ENCODE measurements around the gene NDST1. TPM values are rescaled to one million over a fixed set of nuclear protein-coding genes. Genes with fewer than 3 reads are reported as not detected.
"Not testable (repeated sequence)": the region's sequence is repeated elsewhere in the genome, so short reads cannot be mapped to it uniquely, and the experiment has no call there.

The NDST1 gene
- total RNA-seq, 4 donors from 2014 or later = 58.3 to 146 (median 72.1) TPM

DNA sequence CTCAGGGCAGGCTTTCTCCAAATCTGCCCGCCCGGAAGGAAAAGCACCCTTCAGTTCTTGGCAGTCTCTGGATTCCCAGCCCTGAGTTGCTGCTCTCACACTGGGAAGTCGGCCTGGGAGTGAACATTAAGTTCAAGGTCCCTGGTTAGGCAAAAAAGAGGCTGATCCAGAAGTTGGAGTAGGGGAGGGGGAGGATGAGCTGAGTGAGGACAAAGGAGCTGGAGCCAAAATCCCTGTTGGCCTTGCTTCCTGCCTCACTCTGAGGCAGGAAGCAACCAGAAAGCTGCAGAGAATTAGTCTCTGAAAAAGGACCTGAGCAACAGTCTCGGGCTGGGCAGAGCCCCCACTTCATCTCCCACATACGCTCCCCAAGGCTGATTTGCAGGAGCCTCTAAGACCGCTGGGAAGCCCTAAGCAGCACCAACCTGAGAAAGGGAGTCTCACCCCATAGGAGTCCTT is 43.3 kb upstream of the NDST1 start:
- no peaks in the 10 kb centered on the region for H3K27me3 ChIP-seq
- no peaks in the 10 kb centered on the region for H3K9me3 ChIP-seq
- peak; percentile 57 for ATAC-seq
- H3K4me3 ChIP-seq = no peak overlapping the region
- H3K36me3 ChIP-seq = no peaks in the 10 kb centered on the region
- WGBS, 2 donors (ENCODE audit: low coverage in 1 of 2) = 35 to 50% methylated on average over 2 of the region's 6 CpGs
- H3K27ac ChIP-seq = peak overlapping the region in 3 of 4 donors; percentile 46 to 72 (median 51)
- peaks cover 0 to 21% (median 0%) of the 10 kb centered on the region in 3 donors for H3K4me1 ChIP-seq
- TF ChIP-seq, protein P1, sequence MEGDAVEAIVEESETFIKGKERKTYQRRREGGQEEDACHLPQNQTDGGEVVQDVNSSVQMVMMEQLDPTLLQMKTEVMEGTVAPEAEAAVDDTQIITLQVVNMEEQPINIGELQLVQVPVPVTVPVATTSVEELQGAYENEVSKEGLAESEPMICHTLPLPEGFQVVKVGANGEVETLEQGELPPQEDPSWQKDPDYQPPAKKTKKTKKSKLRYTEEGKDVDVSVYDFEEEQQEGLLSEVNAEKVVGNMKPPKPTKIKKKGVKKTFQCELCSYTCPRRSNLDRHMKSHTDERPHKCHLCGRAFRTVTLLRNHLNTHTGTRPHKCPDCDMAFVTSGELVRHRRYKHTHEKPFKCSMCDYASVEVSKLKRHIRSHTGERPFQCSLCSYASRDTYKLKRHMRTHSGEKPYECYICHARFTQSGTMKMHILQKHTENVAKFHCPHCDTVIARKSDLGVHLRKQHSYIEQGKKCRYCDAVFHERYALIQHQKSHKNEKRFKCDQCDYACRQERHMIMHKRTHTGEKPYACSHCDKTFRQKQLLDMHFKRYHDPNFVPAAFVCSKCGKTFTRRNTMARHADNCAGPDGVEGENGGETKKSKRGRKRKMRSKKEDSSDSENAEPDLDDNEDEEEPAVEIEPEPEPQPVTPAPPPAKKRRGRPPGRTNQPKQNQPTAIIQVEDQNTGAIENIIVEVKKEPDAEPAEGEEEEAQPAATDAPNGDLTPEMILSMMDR (IDR thresholded peaks at IDR 0.05) = no peak
- no peak for TF ChIP-seq POLR2AphosphoS5 (IDR thresholded peaks at IDR 0.05)
- TF ChIP-seq POLR2A (IDR thresholded peaks at IDR 0.05) = no peak

DNA sequence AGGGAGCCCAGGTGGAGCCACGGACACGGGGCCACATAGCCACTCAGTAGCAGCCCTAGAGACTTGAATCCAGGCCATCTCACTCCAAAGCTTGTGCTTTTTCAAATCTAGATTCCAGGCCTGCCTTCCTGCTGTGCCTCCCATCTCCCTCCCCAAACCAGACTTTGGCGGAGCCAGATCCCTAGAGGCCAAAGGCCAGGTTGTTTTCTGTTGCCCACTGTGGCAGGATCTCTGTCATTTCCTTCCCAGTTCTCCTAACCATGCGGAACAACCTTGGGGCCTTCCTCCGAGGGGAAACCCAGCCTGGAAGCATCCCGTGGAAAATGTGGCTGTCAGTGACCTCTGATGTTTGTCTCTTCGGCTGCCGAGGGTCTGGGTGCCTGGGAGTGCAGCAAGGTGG is 42.0 kb upstream of the NDST1 start:
- peak; percentile 29 for ATAC-seq
- Histone ChIP-seq H3K27me3 (no peaks in the 10 kb centered on the region), H3K4me1 (peaks cover 0 to 22% (median 0%) of the 10 kb centered on the region in 3 donors), H3K36me3 (no peaks in the 10 kb centered on the region), H3K4me3 (no peak overlapping the region), H3K27ac (peak overlapping the region in 3 of 4 donors; percentile 46 to 51 (median 46)), H3K9me3 (no peaks in the 10 kb centered on the region)
- 75 to 86% methylated on average over 2 to 3 of the region's 8 CpGs for WGBS, 2 donors (ENCODE audit: low coverage in 1 of 2)
- TF ChIP-seq POLR2A (IDR thresholded peaks at IDR 0.05) = no peak
- TF ChIP-seq POLR2AphosphoS5 (IDR thresholded peaks at IDR 0.05) = no peak
- no peak for TF ChIP-seq EP300 (IDR thresholded peaks at IDR 0.05)
- TF ChIP-seq, protein P1 (IDR thresholded peaks at IDR 0.05) = no peak

DNA sequence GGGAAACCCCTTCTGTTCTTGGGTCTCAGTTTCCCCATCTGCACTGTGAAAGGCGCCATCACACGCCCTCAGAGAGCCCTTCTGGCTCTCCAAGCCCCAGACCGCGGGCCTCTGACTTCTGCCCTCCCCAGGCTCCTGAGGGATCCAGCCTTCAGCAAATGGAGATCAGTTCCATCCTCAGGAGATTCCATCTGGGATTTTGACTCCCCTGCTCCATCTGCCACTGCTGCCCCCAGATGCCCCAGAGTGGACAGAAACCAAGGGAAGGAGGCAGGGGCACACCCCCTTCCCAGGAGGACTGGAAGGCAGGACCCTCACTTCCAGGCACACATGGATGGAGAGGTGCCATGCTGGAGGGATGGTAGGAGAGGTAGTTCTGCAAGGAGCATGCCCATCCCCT is 39.7 kb upstream of the NDST1 start:
- Histone ChIP-seq H3K9me3 (no peaks in the 10 kb centered on the region), H3K27ac (no peak overlapping the region)
- no CpG with 5 or more reads among the region's 4 CpGs for WGBS, 2 donors (ENCODE audit: low coverage in 1 of 2)

GRCh38 chr5:150469718-150470469 is 38.0 kb upstream of the NDST1 start:
- H3K4me1 ChIP-seq = peaks cover 0 to 13% (median 0%) of the 10 kb centered on the region in 3 donors
- H3K27ac ChIP-seq = peak overlapping the region in 1 of 4 donors; percentile 33
- no peaks in the 10 kb centered on the region for H3K9me3 ChIP-seq
- 42 to 56% methylated on average over 6 of the region's 6 CpGs for WGBS, 2 donors (ENCODE audit: low coverage in 1 of 2)
- no peaks in the 10 kb centered on the region for H3K36me3 ChIP-seq
- no peaks in the 10 kb centered on the region for H3K27me3 ChIP-seq
- ATAC-seq = peak; percentile 81
- no peak overlapping the region for H3K4me3 ChIP-seq
- TF ChIP-seq POLR2A (IDR thresholded peaks at IDR 0.05) (no peak), POLR2AphosphoS5 (IDR thresholded peaks at IDR 0.05) (peak; percentile 30)

More for the DNA sequence above, 39.7 kb upstream of the NDST1 start:
- no peak for TF ChIP-seq POLR2AphosphoS5 (IDR thresholded peaks at IDR 0.05)
- TF ChIP-seq POLR2A (IDR thresholded peaks at IDR 0.05) = no peak
- peaks cover 0 to 22% (median 0%) of the 10 kb centered on the region in 3 donors for H3K4me1 ChIP-seq
- H3K36me3 ChIP-seq = no peaks in the 10 kb centered on the region
- no peak for ATAC-seq
- H3K27me3 ChIP-seq = no peaks in the 10 kb centered on the region
- no peak overlapping the region for H3K4me3 ChIP-seq

DNA sequence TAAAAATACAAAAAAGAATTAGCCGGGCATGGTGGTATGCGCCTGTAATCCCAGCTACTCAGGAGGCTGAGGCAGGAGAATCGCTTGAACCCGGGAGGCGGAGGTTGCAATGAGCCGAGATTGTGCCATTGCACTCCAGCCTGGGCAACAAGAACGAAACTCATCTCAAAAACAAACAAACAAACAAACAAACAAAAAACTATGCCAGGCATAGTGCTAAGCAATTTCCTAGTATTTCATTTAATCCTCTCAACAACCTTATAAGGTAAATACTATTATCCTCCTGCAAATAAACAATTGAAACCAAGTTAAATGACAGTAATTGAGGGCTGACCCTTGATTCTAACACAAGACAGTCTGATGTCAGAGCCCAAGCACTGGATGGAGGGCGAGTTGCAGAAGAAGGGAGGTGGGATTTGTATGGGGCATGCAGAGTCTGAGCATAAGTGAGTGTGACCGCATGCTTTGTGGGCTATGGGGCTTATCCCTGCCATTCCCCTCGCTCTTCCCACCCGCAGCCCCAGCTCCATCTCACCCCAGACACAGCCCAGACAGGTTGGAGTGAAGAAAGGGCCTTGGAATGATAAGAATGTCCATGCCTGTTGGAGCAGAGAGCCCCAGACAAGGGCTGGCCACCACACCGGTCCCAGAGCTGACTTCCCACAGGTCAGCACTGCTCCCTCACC is 34.1 kb upstream of the NDST1 start:
- TF ChIP-seq POLR2A (IDR thresholded peaks at IDR 0.05) = no peak
- no peak for TF ChIP-seq EP300 (IDR thresholded peaks at IDR 0.05)
- TF ChIP-seq, protein P1 (IDR thresholded peaks at IDR 0.05) = no peak
- no peak for TF ChIP-seq POLR2AphosphoS5 (IDR thresholded peaks at IDR 0.05)
- ATAC-seq = no peak

GRCh38 chr5:150476568-150476967 is 31.4 kb upstream of the NDST1 start:
- WGBS, 2 donors (ENCODE audit: low coverage in 1 of 2) = 40 to 82% methylated on average over 1 to 6 of the region's 6 CpGs
- not testable (repeated sequence) for H3K36me3 ChIP-seq, H3K9me3 ChIP-seq, H3K27me3 ChIP-seq, H3K27ac ChIP-seq, ATAC-seq, H3K4me1 ChIP-seq, H3K4me3 ChIP-seq

More for the DNA sequence above, 34.1 kb upstream of the NDST1 start:
- 91% methylated on average over 6 to 11 of the region's 12 CpGs for WGBS, 2 donors (ENCODE audit: low coverage in 1 of 2)
- no peak overlapping the region for H3K27ac ChIP-seq
- peaks cover 0 to 8% (median 0%) of the 10 kb centered on the region in 3 donors for H3K4me1 ChIP-seq
- no peak overlapping the region for H3K4me3 ChIP-seq
- H3K27me3 ChIP-seq = no peaks in the 10 kb centered on the region
- H3K9me3 ChIP-seq = no peaks in the 10 kb centered on the region
- no peaks in the 10 kb centered on the region for H3K36me3 ChIP-seq
